Hematopoietic multipotent progenitor cell treated with erythropoietin and hydrocortisone succinate and interleukin-3 and kit ligand, for 15 days (in vitro differentiated cells): ENCODE results near the gene PXDN.
"Not testable (repeated sequence)": the region's sequence is repeated elsewhere in the genome, so short reads cannot be mapped to it uniquely, and the experiment has no call there.

Experiments used
- DNase-seq: peaks from one replicate; pipeline ENCODE4 v3.0.0-alpha.2; 2015; ENCODE audit warnings: low spot score

The PXDN gene

DNA sequence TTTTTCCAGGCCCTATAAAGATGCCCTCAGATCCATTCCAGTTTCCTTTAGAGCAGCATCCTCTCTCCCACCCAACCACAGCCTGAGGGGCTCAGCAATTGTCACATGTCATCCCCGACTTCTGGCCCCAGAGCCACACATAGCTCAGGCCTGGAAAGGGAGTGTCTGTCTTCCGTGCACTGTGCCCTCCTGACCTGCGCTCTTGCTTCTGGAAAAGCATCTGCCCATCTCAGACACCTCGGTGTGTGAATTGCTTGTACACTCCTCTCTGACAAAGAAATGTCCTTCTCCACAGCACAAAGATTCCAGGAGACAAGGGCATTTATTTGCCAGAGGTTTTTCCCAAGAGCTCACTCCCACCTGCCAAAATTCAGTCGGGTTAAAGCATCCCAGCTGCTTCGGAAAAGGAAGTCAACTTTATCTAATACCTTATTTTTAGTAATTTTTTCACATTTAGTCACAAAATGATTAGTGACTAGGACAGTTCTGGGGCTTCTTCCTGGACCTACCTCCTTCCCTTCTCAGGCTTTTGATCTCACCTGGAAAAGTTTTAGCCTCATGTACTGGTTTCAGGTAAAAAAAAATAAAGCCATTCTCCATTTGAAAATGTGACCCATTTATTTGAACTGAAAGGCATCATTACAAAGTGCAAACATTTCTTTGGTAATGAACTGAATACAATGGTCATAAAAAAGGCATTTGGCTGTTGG, 112.9 kb downstream of the PXDN start:
- no peak for DNase-seq

DNA sequence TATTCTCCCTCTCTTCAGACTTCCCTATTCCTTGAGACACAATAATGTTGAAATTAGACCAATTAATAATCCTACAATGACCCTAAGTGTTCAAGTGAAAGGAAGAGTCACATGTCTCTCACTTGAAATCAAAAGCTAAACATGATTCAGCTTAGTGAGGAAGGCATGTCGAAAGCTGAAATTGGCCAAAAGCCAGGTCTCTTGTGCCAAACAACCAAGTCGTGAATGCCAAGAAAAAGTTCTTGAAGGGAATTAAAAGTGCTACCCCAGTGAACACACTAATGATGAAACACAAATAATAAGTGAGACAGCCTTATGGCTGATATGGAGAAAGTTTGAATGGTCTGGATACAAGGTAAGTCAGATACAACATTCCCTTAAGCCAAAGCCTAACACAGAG, 115.4 kb downstream of the PXDN start:
- DNase-seq = no peak

DNA sequence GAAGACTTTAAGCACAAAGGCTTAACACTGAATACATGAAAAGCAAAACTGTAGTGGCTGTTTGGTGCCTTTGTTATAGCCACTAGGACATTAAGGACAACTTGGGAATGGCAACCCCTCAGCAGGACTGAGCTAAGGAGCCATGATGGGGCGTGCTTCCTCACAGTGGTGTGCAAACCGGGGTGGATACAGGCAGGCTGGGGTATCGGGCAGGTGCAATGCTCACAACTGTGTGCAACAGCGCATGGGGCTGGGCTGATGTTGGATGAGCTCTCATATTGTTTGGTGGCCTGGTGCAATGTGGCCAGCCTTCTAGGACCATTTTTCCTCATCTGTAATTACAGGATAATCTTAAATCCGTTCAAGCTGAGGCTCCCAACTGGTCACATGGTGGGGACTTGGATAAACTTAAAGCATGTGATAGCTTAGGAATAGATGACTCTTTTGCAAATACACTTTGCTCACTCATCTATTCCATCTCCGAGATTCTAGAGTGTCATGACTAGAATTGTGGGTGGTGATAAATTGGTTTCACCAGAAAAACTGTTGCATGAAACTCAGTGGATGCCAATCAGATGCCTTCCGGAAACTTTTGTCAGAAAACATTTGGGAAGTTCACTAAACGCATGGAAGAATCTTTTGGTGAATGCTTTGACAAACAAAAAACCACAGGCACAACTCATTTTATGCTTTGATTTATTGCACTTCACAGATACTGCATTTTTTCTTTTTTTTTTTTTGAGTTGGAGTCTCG, 116.5 kb downstream of the PXDN start:
- DNase-seq = no peak

- no peak for DNase-seq
Observed at GRCh38 chr2:1626271-1626681, 118.0 kb downstream of the PXDN start.

GRCh38 chr2:1625281-1626001, 118.9 kb downstream of the PXDN start:
- no peak for DNase-seq

DNA sequence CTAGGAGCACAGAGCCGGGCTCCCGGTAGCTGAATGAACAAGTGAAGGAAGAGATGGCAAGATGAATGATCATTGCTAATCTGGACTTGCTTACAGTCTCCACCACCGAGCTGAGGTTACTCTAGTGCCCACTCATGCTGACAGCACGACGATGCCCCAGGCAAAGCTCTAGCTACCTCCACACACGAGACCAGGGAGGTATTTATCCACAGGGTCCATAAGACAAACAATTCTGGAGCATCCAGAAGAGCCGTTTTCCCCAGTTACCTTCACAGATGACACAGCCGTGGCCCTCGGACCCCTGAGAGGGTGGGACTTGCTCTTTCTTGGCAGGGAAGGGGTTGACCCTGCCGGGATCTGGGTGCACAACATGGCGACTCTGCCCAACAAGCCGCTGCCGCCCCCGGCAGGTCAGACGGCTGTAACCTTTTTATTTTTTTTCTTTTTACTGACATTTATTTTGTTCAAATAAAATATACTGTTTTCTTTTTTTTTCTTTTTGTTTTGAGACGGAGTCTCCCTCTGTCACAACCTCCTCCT, 120.3 kb downstream of the PXDN start:
- no peak for DNase-seq

DNA sequence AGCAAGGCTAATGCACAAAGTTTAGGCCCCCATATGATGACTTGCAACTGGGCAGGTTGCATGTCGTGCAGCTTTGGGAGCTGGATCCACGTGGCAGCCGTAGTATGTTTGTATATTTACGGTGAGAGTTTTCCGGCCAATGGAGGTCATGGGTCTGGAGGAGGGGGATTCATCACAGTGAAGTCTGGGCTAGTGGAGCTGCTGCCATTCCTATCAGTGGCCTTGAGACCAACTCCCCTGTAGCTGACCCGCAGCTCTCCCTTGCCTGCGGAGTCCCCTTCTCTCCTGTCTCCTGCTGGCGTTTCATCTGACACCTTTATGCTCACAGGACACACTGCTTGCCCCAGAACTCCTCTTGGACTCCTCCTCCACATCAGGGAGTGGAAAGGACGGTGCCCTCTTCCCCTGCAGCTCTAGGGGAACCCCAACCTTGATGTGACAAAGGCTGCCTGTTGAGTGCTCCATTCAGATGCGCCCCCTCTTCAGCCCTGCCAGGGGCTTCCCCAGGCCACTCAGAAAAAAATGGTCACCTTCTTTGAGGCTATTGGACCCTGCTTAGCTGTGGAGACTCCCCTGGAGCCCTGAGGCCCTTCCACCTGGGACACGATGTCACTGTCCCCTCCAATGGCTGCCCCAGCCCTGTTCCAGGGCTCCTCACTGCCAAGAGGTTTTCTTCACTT, 121.7 kb downstream of the PXDN start:
- no peak for DNase-seq

DNA sequence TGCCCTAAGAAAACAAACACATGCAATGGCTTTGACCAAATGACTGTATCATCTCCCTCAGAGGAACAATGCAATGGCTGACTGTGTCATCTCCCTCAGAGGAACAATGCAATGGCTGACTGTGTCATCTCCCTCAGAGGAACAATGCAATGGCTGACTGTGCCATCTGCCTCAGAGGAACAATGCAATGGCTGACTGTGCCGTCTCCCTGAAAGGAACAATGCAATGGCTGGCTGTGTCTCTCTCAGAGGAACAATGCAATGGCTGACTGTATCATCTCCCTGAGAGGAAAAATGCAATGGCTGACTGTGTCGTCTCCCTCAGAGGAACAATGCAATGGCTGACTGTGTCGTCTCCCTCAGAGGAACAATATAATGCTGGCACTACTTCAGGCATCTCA, 122.3 kb downstream of the PXDN start:
- DNase-seq = not testable (repeated sequence)

DNA sequence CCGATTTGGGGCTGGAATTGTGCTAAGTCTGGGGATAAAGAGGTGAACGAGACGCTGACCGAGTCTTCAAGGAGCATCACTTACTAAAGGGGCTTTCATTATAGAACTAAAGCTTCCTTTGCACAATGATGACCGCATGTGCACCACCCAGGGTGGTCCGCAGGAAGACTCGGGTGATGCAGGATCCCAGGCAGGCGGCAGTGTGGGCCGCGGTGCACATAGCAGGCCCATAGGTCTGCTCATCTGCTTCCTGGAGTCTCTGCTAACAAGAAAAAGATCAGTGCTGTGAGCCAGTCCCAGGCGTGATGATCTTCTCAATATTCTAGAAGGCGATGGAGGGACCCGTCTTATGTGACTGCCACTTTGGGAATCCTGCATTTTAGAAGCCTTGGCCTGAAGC, 122.8 kb downstream of the PXDN start:
- no peak for DNase-seq

- no peak for DNase-seq
Observed at GRCh38 chr2:1621041-1621440, 123.3 kb downstream of the PXDN start.

DNA sequence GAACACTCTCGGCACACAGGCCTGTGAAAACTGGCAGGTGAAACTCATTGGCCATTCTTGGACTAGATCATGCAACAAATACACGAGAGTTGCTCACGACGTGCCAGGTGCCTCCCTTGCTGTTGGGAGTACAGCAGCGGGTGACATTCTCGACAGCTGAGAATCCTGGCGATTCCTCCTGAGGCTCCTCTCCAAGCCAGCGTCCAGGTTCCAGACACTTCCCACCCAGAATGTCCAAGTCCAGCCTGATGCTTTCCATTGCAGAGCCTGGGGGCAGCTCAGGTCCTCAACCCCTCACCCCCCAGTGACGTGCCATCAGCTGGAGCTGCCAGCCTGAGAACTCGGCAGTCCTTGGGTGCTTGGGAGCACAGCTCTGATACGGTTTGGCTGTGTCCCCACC, 124.2 kb downstream of the PXDN start:
- DNase-seq = no peak

GRCh38 chr2:1619556-1619955, 124.8 kb downstream of the PXDN start:
- no peak for DNase-seq

GRCh38 chr2:1618974-1619373, 125.3 kb downstream of the PXDN start:
- no peak for DNase-seq

GRCh38 chr2:1618191-1618961, 125.9 kb downstream of the PXDN start:
- DNase-seq = no peak

GRCh38 chr2:1617425-1618021, 126.8 kb downstream of the PXDN start:
- DNase-seq = no peak

- DNase-seq = no peak
Observed at GRCh38 chr2:1614564-1614963, 129.8 kb downstream of the PXDN start.

- no peak for DNase-seq
Observed at GRCh38 chr2:1613731-1614354, 130.5 kb downstream of the PXDN start.

DNA sequence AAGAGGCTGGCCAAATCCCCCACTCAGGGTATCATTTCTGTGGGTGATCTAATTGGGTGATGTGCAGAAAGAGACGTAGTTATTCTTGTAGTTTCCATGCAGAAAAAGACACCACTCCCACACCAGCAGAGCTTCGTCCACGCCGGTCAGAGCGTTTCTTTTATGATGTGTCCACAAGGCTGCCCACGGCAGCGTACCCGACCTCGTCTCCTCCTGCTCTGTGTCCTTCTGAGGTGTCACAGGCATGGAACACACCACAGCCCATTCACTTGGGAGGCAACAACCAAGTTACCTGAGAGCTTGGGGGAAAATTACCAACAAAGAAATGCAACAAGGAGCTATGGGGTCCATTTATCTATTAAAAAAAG, 131.3 kb downstream of the PXDN start:
- DNase-seq = no peak

DNA sequence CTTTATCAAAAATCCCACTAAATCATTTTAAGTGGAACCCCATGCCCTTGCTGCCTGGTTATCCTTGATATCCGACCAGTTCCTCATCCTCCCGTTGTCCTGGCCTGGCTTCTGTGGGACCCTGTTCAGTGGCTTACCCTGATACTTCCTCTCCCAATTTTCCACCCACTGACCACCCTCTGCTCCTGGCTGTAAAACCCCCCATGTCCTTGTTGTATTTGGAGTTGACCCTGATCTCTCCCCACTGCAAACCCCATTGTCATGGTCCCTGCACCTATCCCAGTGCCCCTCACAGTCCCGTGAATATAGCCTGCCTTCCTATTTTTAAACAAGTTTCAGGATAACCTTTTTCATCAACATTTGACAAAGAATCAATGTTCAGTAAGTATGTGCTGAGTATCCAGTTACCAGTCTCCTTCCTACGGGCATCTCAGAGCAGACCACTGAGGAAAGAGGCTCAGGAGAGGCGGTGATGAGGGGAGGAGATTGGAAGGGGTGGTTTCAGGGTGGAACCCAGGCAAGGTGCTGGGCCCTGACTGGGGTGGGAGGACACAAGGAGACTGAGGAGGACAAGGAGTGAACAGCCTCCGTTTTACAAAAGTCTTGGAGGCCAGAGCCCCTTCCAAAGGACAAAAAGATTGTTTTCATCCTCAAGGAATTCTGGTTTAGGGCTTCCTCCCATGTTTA, 131.8 kb downstream of the PXDN start:
- no peak for DNase-seq

DNA sequence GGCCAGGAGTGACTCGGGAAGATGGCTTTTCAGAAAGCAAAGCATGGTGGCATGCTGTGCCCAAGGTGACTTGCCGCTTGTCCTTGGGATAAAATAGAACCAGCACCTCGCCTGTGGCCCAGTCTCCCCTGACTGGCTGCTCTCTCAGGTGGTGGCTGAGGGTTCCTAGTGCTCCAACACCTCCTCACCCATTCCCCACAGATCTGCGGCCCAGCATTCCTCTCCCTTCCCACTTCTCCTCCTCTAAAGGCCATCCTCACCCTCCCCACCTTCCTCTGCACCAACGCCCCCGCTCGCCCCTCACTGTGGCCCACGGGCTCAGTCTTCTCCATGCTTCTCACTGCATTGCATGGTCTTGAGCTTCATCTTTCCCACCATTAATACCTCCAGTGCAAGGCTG, 132.4 kb downstream of the PXDN start:
- DNase-seq = no peak
